ENCODE data around the gene ARL6IP6. TPM values are rescaled to one million over a fixed set of nuclear protein-coding genes. Genes with fewer than 3 reads are reported as not detected.

The ARL6IP6 gene
- total RNA-seq, 3 donors from 2014 or later, result 15.7 to 20.5 (median 17.7) TPM

DNA sequence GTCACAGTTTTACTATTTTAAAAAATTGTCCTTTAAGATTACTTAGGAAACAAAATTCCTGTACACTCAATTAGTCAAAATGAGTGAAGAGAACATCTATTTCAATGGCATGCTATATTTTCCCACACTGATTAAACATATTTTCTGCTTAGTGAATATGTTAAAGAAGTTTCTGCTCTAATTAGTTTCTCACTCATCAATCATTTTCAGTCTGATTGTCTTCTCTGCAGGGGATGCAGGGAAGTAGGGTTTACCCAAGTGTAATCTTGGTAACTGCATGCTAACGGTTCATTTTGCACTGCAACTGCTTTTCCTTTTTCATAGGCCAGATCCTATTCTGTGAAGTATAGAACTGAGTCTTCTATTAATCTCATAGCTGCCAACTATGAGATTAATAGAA, 78.5 kb downstream of the ARL6IP6 start:
- H3K9me3 Mint-ChIP-seq, result no peaks in the 10 kb centered on the region

GRCh38 chr2:152804687-152805408, 86.4 kb downstream of the ARL6IP6 start:
- H3K27me3 Mint-ChIP-seq (ENCODE audit: low read depth), result no peaks in the 10 kb centered on the region
- DNase-seq (no peak), ATAC-seq (no peak)
- no peaks in the 10 kb centered on the region for H3K4me1 Mint-ChIP-seq (ENCODE audit: low read depth)
- no peaks in the 10 kb centered on the region for H3K36me3 Mint-ChIP-seq (ENCODE audit: insufficient read depth)
- H3K4me3 Mint-ChIP-seq, result no peak overlapping the region
- H3K9me3 Mint-ChIP-seq, result no peaks in the 10 kb centered on the region

More for the DNA sequence above, 78.5 kb downstream of the ARL6IP6 start:
- ATAC-seq (no peak), DNase-seq (no peak)
- Mint-ChIP-seq H3K4me3 (no peak overlapping the region), H3K4me1 (ENCODE audit: low read depth) (no peaks in the 10 kb centered on the region), H3K36me3 (ENCODE audit: insufficient read depth) (no peaks in the 10 kb centered on the region), H3K27me3 (ENCODE audit: low read depth) (no peaks in the 10 kb centered on the region)

- Mint-ChIP-seq H3K4me3 (no peak overlapping the region), H3K36me3 (ENCODE audit: insufficient read depth) (no peaks in the 10 kb centered on the region)
Measured at GRCh38 chr2:152811916-152812315, 93.5 kb downstream of the ARL6IP6 start.

More at GRCh38 chr2:152811916-152812315, 93.5 kb downstream of the ARL6IP6 start:
- Mint-ChIP-seq H3K27me3 (ENCODE audit: low read depth) (peaks cover 4% of the 10 kb centered on the region), H3K9me3 (peaks cover 16% of the 10 kb centered on the region), H3K4me1 (ENCODE audit: low read depth) (no peaks in the 10 kb centered on the region)
- no peak for DNase-seq
- ATAC-seq, result no peak

Other genes starting within 250 kb of the ARL6IP6 start
- 100 to 1,000 TPM; 165 to 179 (median 178) TPM for gene PRPF40A, start 1.2 kb upstream of the ARL6IP6 start, total RNA-seq